ENCODE results near the gene NHERF2.

- TF ChIP-seq CTCF (IDR thresholded peaks at IDR 0.05) (no peak), POLR2A (IDR thresholded peaks at IDR 0.05) (no peak)
Measured at GRCh38 chr16:2042986-2043666, 16.4 kb downstream of the NHERF2 start.
